ENCODE results near the gene SOCS7. TPM values are rescaled to one million over a fixed set of nuclear protein-coding genes. Genes with fewer than 3 reads are reported as not detected.

The SOCS7 gene
- total RNA-seq, 2 experiments from 2014 or later = 13.7 to 16.9 TPM

- no peaks in the 10 kb centered on the region for H3K27me3 ChIP-seq (ENCODE audit: control insufficient read depth in 1 of 2, insufficient read depth in 2 of 2, low read length in 2 of 2)
- H3K36me3 ChIP-seq (ENCODE audit: insufficient read depth, low read length) = peaks cover 3% of the 10 kb centered on the region
- no peak overlapping the region for H3K27ac Mint-ChIP-seq
- DNase-seq (peak in 1 of 14 experiments; percentile 20), ATAC-seq (ENCODE audit: poor library complexity) (no peak)
- peaks cover 12% of the 10 kb centered on the region for H3K36me3 Mint-ChIP-seq (ENCODE audit: low read depth)
- H3K4me1 Mint-ChIP-seq (ENCODE audit: low read depth) = peaks cover 14% of the 10 kb centered on the region
- H3K27me3 Mint-ChIP-seq = peaks cover 6% of the 10 kb centered on the region
- no peaks in the 10 kb centered on the region for H3K9me3 Mint-ChIP-seq
- no peak for TF ChIP-seq CTCF (IDR thresholded peaks at IDR 0.05)
- H3K27ac ChIP-seq (ENCODE audit: low read depth in 1 of 2, low read length in 2 of 2) = no peak overlapping the region
- no peak overlapping the region for H3K4me3 Mint-ChIP-seq
- POLR2A ChIA-PET = no interaction called here
- CTCF ChIA-PET = no interaction called here
- intact Hi-C loops (cut with DNase I, micrococcal nuclease) = no loop called here
- no peak overlapping the region for H3K4me3 ChIP-seq (ENCODE audit: low read length)
- H3K4me1 ChIP-seq (ENCODE audit: insufficient read depth, low read length) = no peaks in the 10 kb centered on the region
- H3K9me3 ChIP-seq (ENCODE audit: control insufficient read depth in 1 of 2, insufficient read depth in 1 of 2, low read length in 2 of 2) = no peaks in the 10 kb centered on the region
These were observed 24.4 kb upstream of the SOCS7 start for GRCh38 chr17:38326996-38327792.

DNA sequence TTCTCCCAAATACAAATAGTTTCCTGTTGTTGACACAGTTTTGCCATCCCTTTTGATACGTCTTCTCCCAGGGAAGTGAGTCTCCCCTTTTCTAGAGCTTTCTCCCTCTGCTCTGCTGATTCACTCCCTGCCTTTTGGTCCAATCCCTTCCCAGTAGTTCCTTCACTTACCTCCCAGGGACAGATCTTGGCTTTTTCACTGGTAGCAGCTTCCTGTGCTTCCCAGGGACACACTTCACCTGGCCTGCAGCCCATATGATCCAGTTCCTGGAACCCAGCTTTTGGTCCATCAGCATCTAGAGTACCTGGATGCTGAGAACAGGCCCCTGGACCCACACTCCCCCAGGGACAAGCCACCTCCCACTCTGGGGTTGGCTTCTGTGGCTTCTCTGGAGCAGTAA lies 23.7 kb upstream of the SOCS7 start:
- Histone ChIP-seq H3K27ac (ENCODE audit: low read depth in 1 of 2, low read length in 2 of 2) (no peak overlapping the region), H3K9me3 (ENCODE audit: control insufficient read depth in 1 of 2, insufficient read depth in 1 of 2, low read length in 2 of 2) (no peaks in the 10 kb centered on the region), H3K4me3 (ENCODE audit: low read length) (no peak overlapping the region), H3K36me3 (ENCODE audit: insufficient read depth, low read length) (peaks cover under 1% of the 10 kb centered on the region), H3K27me3 (ENCODE audit: control insufficient read depth in 1 of 2, insufficient read depth in 2 of 2, low read length in 2 of 2) (no peaks in the 10 kb centered on the region), H3K4me1 (ENCODE audit: insufficient read depth, low read length) (no peaks in the 10 kb centered on the region)
- no peak for DNase-seq
- H3K4me3 Mint-ChIP-seq = no peak overlapping the region
- ATAC-seq (ENCODE audit: poor library complexity) = no peak
- POLR2A ChIA-PET = no interaction called here
- TF ChIP-seq CTCF (IDR thresholded peaks at IDR 0.05) = no peak
- peaks cover 6% of the 10 kb centered on the region for H3K27me3 Mint-ChIP-seq
- H3K36me3 Mint-ChIP-seq (ENCODE audit: low read depth) = peaks cover 5% of the 10 kb centered on the region
- CTCF ChIA-PET = interaction anchor here (0.6 kb wide), 1 partner anchor 26 kb away, joined by 4 read pairs; no protein-coding TSS in a partner anchor
- no peak overlapping the region for H3K27ac Mint-ChIP-seq
- no peaks in the 10 kb centered on the region for H3K9me3 Mint-ChIP-seq
- intact Hi-C loops (cut with DNase I, micrococcal nuclease) = no loop called here
- peaks cover 14% of the 10 kb centered on the region for H3K4me1 Mint-ChIP-seq (ENCODE audit: low read depth)

DNA sequence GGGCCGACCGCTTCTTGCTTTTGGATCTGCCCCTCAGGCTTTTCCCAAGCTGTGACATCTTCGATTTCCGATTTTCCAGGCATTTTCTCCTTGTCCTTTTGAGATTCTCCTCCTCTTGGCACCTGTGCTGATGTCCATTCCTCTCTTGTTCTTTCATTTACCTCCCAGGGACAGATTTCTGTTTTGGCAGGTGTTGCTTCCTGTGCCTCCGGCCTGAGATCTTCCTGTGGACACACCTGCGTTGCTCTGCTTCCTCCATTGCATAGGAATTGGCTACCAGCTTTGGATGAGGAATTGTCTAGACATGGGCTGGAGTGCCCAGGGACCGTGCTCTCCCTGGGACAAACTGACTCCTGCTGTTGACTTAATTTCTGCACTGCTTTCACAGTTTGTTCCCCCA lies 23.0 kb upstream of the SOCS7 start:
- no peak for ATAC-seq (ENCODE audit: poor library complexity)
- H3K9me3 Mint-ChIP-seq = no peaks in the 10 kb centered on the region
- H3K36me3 Mint-ChIP-seq (ENCODE audit: low read depth) = peaks cover 3% of the 10 kb centered on the region
- TF ChIP-seq CTCF (IDR thresholded peaks at IDR 0.05) = no peak
- no peak for DNase-seq
- H3K4me1 Mint-ChIP-seq (ENCODE audit: low read depth) = peaks cover 14% of the 10 kb centered on the region
- H3K9me3 ChIP-seq (ENCODE audit: control insufficient read depth in 1 of 2, insufficient read depth in 1 of 2, low read length in 2 of 2) = no peaks in the 10 kb centered on the region
- no peaks in the 10 kb centered on the region for H3K36me3 ChIP-seq (ENCODE audit: insufficient read depth, low read length)
- no peak overlapping the region for H3K4me3 ChIP-seq (ENCODE audit: low read length)
- intact Hi-C loops (cut with DNase I, micrococcal nuclease) = no loop called here
- H3K27me3 Mint-ChIP-seq = peaks cover 9% of the 10 kb centered on the region
- no peak overlapping the region for H3K27ac Mint-ChIP-seq
- H3K27me3 ChIP-seq (ENCODE audit: control insufficient read depth in 1 of 2, insufficient read depth in 2 of 2, low read length in 2 of 2) = no peaks in the 10 kb centered on the region
- no peak overlapping the region for H3K27ac ChIP-seq (ENCODE audit: low read depth in 1 of 2, low read length in 2 of 2)
- H3K4me3 Mint-ChIP-seq = no peak overlapping the region
- CTCF ChIA-PET = no interaction called here
- POLR2A ChIA-PET = no interaction called here
- no peaks in the 10 kb centered on the region for H3K4me1 ChIP-seq (ENCODE audit: insufficient read depth, low read length)

Measured in CD4-positive, alpha-beta T cell (primary cell).